PFSK-1 (cell line): ENCODE measurements around the gene PFAS.

Source experiments
- FOXP2 ChIP-seq: optimal IDR thresholded peaks from 2 replicates; pipeline ENCODE3; 2011; ENCODE audit warnings: borderline replicate concordance, control low read depth, inconsistent platforms; ENCODE audit not compliant: insufficient read depth; ENCODE audit errors: extremely low read length, extremely low read depth
- POLR2AphosphoS5 ChIP-seq: IDR thresholded peaks from 2 replicates; pipeline ENCODE4 v1.6.1; 2012; ENCODE audit warnings: low read depth, mild to moderate bottlenecking, control low read depth, low read length, moderate library complexity
- REST ChIP-seq, 2 experiments: IDR thresholded peaks; 2 replicates each; pipeline versions ENCODE4 v1.6.1 to v1.8.0; 2011 to 2012; ENCODE audit warnings: low read depth in 2 of 2, low read length in 2 of 2, control low read depth in 1 of 2, inconsistent platforms in 1 of 2, mild to moderate bottlenecking in 1 of 2, moderate library complexity in 1 of 2; ENCODE audit not compliant: insufficient read depth in 1 of 2
- SIN3A ChIP-seq: IDR thresholded peaks from 2 replicates; pipeline ENCODE4 v1.6.1; 2012; ENCODE audit warnings: mild to moderate bottlenecking, low read length, moderate library complexity, borderline replicate concordance; ENCODE audit not compliant: insufficient read depth
- TAF1 ChIP-seq: IDR thresholded peaks from 2 replicates; pipeline ENCODE4 v1.6.1; 2012; ENCODE audit warnings: low read length, control low read depth, borderline replicate concordance; ENCODE audit not compliant: insufficient read depth

Gene PFAS

GRCh38 chr17:8292639-8293395 lies 43.7 kb downstream of the PFAS start:
- TF ChIP-seq TAF1 (no peak), FOXP2 (no peak), POLR2AphosphoS5 (no peak), REST (IDR thresholded peaks at IDR 0.05; ENCODE audit: insufficient read depth in 1 of 2, low read depth in 2 of 2, low read length in 2 of 2) (no peak), SIN3A (no peak)

GRCh38 chr17:8294361-8294760 lies 45.3 kb downstream of the PFAS start:
- TF ChIP-seq TAF1 (no peak), SIN3A (no peak), FOXP2 (no peak), POLR2AphosphoS5 (no peak), REST (IDR thresholded peaks at IDR 0.05; ENCODE audit: insufficient read depth in 1 of 2, low read depth in 2 of 2, low read length in 2 of 2) (no peak)

- TF ChIP-seq REST (IDR thresholded peaks at IDR 0.05; ENCODE audit: insufficient read depth in 1 of 2, low read depth in 2 of 2, low read length in 2 of 2) (no peak), FOXP2 (no peak)
Observed at GRCh38 chr17:8294814-8295316, 45.8 kb downstream of the PFAS start.

GRCh38 chr17:8300226-8300625 lies 51.1 kb downstream of the PFAS start:
- TF ChIP-seq REST (IDR thresholded peaks at IDR 0.05; ENCODE audit: insufficient read depth in 1 of 2, low read depth in 2 of 2, low read length in 2 of 2) (no peak), TAF1 (no peak), FOXP2 (no peak), SIN3A (no peak), POLR2AphosphoS5 (no peak)
